G401.6 (cell line): Measurements from ENCODE around the gene CCDC85C.

Experiments used
- FAIRE-seq: peaks from 2 replicates; lab custom pipeline; 2012; peaks lifted over from hg19 to GRCh38; lab: Jason Lieb, UNC

Gene CCDC85C

GRCh38 chr14:99538733-99539132 lies 65.3 kb downstream of the CCDC85C start:
- FAIRE-seq: no peak

DNA sequence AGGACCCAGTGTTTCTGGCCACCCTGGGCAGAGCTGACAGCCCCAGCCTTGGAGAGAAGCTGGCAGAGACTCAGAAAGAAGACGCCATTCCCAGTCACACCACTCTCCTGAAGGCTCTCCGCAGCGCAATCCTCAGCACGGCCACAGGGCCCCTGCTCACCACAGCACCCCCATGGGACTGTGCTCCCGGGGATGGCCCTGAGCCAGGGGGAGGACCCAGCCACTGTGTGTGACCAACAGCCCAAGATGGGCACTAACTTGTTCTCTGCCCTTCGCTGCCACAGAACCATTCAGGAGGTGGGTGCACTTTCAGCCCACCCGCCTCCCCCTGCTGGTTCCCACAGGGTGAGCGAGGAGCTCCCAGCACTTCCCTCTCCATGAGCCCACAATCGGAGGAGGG lies 65.7 kb downstream of the CCDC85C start:
- no peak for FAIRE-seq

GRCh38 chr14:99537399-99537798 lies 66.6 kb downstream of the CCDC85C start:
- no peak for FAIRE-seq

GRCh38 chr14:99535908-99536778 lies 67.9 kb downstream of the CCDC85C start:
- FAIRE-seq: no peak

GRCh38 chr14:99535448-99535847 lies 68.6 kb downstream of the CCDC85C start:
- no peak for FAIRE-seq

DNA sequence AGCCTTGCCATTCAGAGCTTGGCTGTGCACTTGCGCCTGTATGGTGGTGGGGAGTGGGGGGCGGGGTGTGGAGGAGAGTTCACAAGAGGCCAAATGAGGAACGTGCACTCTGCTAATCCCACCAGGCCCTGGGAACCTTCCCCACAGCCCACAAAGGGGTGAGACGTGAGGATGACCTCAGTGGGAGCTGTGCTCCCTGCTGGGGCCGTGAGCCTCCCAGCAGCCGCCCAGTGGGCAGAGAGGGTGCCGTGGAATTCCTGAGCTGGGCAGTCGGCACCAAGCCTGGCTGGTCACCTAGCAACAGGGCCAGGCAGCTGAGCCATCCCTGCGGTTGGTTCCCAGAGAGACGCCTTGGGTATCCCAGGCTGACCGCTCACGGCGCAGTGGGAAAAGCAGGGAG lies 69.1 kb downstream of the CCDC85C start:
- FAIRE-seq: no peak

- FAIRE-seq: no peak
Observed at GRCh38 chr14:99534333-99534732, 69.7 kb downstream of the CCDC85C start.

DNA sequence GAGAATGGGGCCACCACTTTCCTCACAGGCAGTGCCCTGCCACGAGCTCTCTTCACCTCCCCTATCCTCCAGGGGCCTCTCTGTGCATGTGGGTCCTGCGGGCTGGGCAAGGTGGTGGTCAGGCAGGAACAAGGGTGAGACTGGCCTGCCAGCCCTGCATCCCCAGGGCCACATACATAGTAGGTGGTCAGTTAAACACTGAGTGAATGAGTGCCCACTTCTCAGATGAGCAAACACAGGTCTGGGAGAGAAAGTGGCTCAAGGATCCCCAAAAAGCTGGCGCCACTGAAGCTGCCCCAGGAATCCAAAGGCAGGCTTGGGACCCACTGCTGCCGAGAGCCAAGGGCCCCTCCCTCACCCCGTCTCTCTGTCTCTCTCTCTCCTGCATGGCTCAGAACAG lies 71.7 kb downstream of the CCDC85C start:
- no peak for FAIRE-seq

DNA sequence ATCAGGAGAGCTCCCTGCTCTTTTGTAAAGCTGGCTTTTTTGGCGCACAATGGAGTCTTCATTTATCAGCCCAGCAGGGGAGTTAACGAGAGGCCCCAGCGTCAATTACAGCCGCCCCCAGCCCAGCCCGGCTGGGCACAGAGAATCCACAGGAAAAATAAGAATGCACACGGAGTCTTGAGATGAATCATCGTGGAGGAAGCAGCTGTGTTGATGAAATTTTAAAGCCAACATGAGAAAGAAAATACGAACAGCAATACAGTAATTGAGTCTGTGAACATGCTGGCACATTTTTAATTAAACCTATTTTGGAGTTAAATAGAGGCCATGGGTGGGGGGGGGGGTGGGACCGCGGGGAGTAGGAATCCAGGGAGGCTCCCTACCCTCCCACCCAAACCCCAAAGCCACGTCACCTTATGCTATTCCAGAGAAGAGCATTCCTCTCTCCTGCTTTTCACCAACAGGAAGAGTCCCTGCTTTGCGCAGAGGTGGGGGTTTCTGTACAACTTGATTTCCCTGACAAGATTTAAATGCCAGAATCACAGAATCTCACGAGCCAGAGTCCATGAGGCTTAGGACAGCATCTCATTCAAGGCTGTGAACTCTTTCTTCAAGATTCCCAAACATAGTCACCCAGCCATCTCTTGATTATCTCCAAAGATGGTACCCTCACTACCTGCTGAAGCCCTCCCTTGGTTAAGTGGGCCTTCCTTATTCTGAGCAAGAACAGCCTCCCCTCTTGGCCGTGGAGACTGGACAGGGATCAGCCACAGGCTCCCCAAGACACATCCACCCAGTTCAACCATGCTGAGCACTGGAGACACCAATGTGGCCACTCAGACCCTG lies 72.5 kb downstream of the CCDC85C start:
- no peak for FAIRE-seq

DNA sequence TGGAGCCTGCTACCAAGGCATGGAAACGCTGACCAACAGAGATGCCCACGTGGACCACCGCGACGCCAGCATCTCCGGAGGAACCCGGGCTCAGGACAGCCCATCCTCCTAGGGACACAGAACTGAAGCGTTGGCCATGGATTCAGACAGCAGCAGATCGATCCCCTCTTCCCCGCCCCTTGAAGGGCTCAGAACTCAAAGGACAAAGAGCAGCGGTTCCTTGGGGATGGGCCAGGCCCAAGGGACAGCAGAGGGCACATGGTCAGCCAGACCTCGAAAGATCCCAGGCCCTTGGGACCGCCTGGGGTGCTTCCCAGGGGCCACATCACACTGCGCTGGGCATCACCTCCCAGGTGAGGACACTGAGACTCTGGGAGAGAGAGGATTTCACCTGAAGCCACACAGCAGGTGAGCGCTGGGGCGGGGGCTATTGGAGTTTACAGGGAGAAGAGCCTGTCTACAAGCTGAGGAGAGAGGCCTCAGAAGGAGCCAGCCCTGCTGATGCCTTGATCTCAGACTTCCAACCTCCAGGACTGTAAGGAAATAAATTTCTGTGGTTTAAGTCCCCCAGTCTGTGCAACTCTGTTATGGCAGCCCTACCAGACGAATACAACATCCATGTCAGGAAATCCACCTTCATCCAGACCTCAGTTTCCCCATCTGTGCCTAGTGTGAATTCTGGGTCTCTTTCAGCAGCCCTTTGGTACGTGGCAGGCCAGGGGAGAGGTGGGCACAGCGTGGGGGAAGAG lies 73.4 kb downstream of the CCDC85C start:
- no peak for FAIRE-seq

DNA sequence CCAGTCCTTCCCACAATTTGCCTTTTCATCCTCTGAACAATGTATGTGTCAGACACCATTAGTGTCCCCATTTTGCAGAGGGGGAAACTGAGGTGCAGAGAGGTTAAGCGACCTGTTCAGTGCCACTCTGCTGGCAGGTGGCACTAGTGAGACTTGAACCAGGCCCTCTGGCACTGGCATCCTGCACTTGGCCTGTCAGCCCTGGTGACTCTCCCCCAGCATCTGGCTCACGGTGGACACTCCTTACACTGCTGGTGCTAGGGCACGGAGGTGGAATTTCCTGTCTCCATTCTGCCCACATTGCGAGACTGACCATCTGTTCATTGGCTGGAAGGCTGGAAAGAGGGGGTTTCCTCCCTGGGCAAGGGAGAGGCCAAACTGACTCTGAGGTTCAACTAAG lies 74.1 kb downstream of the CCDC85C start:
- no peak for FAIRE-seq

DNA sequence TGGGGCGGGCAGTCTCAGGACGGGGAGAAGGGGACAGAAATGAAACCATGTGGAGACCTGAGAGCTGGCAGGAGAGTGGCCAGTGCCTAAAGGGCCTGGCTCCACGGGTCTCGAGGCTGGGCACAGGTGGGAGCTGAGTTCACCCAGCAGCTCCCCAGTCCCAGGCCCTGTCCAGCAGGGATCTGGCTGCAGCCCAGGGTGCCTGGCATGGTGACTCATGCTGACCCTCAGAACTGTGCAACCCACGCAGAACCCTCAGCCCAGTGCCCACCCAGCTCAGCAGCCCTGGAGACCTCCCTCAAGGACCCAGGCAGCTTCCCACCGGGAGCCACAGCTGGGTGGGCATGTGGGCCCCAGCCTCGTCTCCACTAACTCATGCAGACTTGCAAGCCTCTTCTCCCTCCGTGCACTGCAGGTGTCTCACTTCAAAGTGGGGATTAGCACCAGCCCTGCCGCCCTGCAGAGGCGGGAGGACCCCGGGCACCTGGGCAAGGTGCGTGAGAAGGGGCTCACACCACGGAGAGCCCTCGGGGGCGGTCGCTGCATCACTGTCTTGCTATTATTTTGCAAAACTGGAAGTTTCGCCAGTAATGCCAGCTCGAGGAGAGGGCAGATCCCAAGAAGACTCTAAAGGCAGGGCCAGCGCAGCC lies 76.5 kb downstream of the CCDC85C start:
- FAIRE-seq: no peak

- no peak for FAIRE-seq
Observed at GRCh38 chr14:99527026-99527425, 77.0 kb downstream of the CCDC85C start.

DNA sequence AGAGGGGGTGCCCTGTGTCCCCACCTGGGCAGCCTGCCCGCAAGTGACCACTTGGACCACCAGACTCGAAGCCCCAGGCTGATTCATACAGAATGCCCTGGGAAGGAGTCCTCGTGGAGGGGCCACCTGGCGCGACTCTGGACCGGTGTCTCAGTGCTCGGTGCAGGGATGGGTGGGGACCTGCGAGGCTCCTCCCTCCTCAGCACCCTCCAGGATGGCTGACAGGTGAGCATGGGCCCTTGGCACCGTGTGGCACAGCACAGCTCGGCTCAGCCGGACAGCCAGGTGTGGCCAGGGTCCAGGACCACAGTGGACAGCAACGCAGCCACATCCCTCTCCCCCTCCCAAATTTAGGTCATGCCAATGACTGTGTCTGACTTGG lies 78.3 kb downstream of the CCDC85C start:
- no peak for FAIRE-seq

- no peak for FAIRE-seq
Observed at GRCh38 chr14:99524804-99525698, 79.0 kb downstream of the CCDC85C start.

DNA sequence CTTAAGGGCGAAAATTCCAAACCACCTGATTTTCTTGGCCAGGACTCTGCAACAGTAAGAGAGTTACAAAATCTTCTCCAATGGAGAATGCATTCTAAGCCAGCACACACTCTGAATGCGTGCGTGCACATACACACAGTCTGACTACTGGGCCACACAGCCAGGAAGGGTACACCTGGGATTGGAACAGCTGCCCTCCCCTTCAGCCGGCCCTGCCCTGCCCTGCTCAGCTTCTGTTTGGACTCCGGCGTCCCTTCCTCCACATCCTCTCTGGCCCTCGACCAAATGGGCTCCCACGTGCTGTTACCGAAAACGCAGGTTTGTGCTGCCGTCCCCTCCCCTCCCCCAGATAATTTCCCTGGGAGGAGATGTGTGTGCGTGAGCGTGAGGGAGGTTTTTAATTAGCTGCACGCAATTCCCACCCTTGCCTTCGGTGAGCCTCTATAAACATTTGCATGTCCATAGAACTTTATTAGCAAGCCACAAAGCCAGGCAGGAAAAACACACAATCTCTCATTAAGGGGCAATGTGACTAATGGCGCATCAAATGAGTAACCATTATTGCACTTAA lies 79.8 kb downstream of the CCDC85C start:
- FAIRE-seq: no peak

GRCh38 chr14:99523704-99524055 lies 80.3 kb downstream of the CCDC85C start:
- no peak for FAIRE-seq

DNA sequence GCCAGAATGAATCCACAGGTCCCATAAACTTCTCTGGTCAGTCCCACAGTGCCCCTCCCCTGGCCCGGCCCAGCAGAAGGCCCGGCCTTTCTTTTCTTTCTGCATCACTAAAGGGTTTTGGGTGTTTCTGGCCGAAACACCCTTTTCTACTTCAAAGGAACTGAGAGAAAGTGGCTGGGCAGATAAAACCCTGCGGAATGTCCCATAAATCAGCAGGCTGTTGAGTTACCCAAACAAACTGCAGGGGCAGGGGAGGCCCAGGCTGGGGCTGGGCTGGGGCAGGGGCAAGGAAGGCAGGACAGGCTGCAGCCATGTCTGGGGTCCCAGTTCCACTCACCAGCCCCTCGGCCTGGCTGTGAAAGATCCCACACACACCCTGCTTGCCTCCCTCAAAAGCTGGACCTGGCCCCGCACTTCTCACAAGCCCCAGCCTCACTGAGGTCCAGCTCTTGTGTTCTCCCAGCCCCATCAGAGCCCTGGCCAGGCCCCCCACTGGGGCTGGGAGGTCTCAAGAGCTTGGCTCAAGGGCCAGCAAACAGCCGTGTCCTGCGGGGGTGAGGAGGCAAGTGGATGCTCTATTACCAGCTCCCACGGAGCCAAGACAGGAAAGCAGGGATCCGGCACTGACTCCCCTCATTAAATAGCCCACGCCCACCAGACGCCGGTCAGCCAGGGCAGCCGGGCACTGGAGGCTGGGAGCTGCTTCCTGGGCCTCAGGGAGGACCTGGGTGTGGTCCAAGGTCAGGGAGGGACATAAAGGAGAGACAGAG lies 80.9 kb downstream of the CCDC85C start:
- peak; percentile 85 for FAIRE-seq

- no peak for FAIRE-seq
Observed at GRCh38 chr14:99522457-99522891, 81.5 kb downstream of the CCDC85C start.

DNA sequence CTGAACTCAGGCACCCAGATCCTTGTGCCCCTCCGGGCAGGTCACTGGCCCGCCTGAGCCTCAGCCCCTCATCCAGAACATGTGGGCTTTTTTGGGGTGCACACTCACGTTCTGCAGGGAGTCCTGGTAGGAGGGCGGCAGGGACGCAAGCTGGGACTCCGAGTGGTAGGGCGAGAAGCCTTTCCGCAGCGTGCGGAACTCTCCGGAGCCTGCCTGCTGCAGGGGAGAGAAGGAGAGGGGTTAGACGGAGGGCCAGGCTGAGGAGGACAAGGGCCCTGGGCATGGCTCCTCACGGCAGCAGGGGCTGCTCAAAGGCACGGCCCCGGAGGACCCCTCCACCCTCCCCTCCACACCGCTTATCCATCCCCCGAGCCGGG lies 82.0 kb downstream of the CCDC85C start:
- no peak for FAIRE-seq
